NOMO-1 treated with dmso at 0.1 percent for 144 hours (cell line): ENCODE data around the gene NKAIN2.
"Not testable (repeated sequence)": the region's sequence is repeated elsewhere in the genome, so short reads cannot be mapped to it uniquely, and the experiment has no call there.

Experiments used
- DNase-seq: peaks from one replicate; lab custom pipeline; 2025; ENCODE audit not compliant: unreplicated experiment; lab: John Stamatoyannopoulos, UW

NKAIN2 gene

GRCh38 chr6:124294574-124295200, 491.0 kb downstream of the NKAIN2 start:
- no peak for DNase-seq

DNA sequence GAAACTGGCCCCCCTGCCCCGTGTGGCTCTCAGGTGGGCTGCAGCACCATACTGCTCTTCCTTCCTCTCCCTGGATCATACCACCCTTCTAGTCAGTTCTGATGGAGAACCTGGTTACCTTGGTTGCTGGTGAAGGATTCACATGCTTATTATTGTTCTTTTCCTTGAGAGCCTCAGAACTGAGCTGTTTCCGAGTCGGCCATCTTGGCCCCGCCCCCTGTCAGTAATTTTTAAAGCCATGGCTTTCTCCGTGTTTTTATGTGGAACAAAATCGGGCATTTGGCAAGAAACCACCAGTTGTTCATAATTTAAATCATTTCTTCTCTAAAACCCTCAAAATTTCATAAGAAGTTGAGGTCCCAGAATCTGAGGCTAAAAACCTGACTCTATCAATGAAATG, 493.8 kb downstream of the NKAIN2 start:
- DNase-seq = no peak

DNA sequence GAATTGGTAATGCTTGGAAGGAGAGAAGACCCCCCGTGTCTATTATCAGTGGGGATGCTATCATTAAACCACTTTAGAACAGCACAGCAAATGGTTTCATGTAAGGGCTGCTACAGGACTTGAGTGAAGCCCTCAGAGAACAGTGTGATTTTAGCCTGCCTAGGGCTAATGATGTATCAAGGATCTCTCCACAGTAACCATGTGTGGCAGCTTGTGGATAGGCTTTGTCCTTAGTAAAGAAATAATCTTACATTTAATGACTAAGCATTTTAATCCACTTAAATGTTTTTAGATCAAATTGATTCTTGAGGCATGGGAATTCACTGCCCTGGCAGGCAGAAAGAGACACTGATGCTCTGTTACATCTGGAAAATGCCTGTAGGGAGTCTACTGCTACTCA, 495.1 kb downstream of the NKAIN2 start:
- no peak for DNase-seq

- DNase-seq = not testable (repeated sequence)
Observed at GRCh38 chr6:124300907-124301306, 497.2 kb downstream of the NKAIN2 start.

DNA sequence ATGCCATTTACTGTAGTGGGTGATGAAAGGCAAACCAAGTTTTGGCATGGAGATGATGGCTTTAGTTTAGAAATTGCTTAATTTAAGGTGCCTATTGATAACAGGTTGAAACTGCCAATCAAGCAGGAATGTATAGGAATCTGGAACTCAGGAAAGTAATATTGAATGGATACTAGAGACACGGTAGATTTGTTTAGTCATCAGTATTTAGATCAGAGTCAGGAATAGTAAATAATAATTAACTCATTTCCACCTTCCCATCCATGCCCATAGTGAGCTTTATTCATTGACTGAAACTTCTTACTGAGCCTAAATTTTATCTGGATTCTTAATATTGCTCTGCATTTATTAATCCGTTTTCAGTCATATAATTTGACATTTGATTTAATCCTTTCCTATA, 500.3 kb downstream of the NKAIN2 start:
- no peak for DNase-seq

GRCh38 chr6:124310139-124310538, 506.5 kb downstream of the NKAIN2 start:
- no peak for DNase-seq

GRCh38 chr6:124319410-124319809, 515.7 kb downstream of the NKAIN2 start:
- no peak for DNase-seq

DNA sequence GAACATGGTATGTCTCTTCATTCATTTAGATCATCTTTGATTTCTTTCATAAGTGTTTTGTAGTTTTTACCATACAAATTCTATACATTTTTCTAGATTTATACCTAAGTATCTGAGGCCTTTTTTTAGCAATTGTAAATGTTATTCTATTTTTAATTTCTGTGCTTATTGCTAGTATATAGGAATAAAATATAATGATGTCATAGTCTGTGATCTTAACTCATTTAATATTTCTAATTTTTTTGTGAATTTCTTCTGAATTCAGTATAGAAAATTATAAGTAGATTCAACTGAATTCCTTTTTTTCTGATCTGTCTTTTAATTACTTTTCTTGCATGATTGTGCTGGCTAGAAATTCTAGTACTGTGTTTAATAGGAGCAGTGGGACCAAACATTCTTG, 520.6 kb downstream of the NKAIN2 start:
- no peak for DNase-seq

DNA sequence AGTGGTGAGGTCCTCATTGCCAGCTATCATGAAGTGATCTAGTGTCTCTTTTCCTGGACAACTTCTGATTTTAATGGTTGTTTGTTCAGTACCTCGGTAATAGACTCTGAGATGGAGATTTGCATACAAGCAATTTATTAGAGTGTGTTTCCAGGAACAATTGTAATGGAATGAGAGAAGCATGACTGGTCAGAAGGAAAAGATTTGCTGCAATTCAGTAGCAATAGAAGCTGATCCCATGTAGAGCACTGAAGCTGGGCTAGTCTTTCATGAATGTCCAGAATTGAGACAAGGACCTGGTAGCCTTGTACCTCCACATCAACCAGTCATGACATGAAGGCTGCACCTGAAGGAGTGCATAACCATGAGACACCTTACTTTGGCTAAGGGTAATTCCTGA, 526.5 kb downstream of the NKAIN2 start:
- no peak for DNase-seq

DNA sequence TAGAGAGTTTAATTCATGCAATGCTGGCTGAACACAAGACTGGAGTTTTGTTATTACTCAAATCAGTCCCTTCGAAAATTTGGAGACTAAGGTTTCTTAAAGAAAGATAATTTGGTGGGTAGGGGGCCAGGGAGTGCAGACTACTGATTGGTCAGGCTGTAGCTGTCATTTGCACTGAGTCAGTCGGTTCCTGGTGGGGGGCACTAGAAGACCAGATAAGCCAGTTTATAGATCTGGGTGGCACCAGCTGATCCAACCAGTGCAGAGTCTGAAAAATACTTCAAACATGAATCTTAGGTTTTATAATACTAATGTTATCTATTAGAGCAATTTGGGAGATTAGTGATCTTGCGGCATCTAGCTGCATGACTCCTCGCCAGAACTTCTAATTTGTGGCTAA, 530.7 kb downstream of the NKAIN2 start:
- no peak for DNase-seq

DNA sequence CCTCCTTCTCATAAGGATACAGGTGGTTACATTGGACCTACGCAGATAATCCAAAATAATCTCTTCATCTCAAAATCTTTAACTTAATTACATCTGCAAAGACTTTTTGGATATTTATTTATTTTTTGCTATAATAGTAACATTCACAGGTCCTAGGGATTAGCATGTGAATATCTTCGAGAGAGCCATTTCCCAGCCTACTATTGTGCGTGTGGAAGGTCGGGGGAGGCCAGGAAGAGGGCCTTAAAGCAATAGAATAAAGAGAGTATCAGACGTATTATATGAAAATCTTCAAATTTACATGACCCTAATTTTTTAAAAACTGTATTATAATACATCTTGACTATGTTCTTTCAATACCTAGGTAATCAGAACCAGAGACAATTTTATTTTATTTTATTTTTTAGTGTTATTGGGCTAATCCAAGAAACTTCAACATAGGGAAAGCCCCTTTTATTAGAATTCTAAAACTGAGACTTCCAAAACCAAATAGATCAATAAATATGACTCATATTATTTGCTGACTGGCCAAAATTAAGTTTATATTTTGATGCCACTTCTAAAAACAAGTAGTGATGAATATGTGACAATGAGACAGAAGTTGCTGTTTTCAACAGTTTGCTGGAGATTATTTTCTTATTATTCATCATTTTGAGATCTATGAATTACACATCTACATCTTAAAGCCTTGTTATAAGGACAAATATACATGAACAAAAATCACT, 536.1 kb downstream of the NKAIN2 start:
- DNase-seq = no peak

- not testable (repeated sequence) for DNase-seq
Observed at GRCh38 chr6:124348339-124348738, 544.7 kb downstream of the NKAIN2 start.

DNA sequence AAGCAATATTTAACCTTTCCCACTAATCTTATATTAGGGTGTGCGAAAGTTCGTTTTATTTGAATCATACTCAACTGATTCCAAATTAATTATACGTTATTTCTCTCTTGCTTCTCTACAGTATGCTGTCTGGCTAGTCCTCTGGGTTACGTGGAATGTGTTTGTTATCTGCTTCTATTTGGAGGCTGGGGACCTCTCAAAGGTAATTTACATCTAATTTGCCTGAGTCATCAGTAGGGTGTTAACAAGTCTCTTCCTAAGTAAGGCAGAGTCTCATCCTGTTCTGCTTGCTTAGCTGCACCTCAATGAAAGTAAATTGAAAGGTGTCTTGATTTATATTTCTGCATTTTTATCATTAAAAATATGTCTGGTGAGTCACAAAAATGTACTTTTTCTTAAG, 551.5 kb downstream of the NKAIN2 start:
- DNase-seq = no peak

- no peak for DNase-seq
Observed at GRCh38 chr6:124356276-124356810, 552.7 kb downstream of the NKAIN2 start.

DNA sequence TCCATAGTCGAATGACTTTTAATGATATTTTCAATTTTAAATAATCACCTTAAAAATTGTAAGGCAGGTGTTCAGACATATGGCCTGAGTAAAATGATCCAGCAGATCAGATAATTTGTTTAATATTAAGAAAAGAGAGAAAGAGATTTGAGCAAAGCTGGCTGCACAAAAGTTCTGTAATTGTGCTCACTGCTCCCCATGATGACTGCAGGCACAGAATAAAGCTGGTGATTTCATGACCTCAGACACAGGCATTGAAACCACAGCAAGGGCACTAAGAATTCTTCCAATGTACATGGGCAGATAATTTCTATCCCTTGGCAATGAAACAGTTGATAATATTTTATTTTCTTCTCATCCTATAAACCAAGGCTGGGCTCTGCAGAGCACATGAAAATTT, 553.1 kb downstream of the NKAIN2 start:
- no peak for DNase-seq

DNA sequence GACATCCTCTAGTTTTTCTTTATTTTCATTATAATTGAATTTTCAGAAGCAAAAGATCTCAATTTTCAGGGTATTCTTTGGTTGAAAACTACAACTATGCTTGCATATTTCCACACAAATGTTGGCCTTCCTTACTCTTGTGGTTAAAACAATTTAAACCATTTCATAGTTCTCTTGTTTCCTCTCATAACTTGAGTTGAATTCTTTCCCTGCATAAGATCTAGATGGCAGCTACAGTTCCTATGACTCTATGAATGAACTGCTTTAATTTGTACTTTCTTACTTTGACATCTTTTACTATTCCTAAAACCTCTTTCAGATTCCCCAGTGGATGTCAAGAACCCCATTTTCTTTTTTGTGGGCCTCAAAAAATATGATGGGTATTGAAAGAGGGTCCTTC, 564.5 kb downstream of the NKAIN2 start:
- DNase-seq = no peak

GRCh38 chr6:124371974-124372475, 568.4 kb downstream of the NKAIN2 start:
- DNase-seq = no peak

GRCh38 chr6:124373386-124373785, 569.7 kb downstream of the NKAIN2 start:
- no peak for DNase-seq

- DNase-seq = no peak
Observed at GRCh38 chr6:124389127-124389526, 585.5 kb downstream of the NKAIN2 start.

- no peak for DNase-seq
Observed at GRCh38 chr6:124393536-124393935, 589.9 kb downstream of the NKAIN2 start.

DNA sequence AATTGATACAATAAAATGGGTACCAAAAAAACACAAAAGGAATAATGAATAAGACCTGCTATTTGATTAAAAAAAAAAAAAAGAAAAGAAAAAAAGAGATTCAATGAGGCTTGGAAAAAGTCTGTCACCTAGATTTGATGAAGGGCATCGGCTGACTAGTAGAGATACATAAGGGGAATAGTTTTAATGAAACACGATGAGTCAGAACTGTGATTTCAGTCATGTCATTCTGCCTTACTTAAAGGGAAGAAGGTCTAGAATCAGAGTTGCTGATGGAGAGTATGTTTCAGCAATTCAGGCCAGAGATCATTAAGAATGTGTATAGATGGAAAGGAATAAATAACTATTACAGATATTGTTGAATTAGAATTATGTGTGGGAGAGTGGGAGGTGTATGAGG, 592.7 kb downstream of the NKAIN2 start:
- no peak for DNase-seq

- DNase-seq = no peak
Observed at GRCh38 chr6:124400261-124400999, 596.8 kb downstream of the NKAIN2 start.
